BLaER1 (cell line): ENCODE data around the gene SMYD4.

Experiments used
- H3K27ac ChIP-seq: shearing (Covaris generic); formaldehyde crosslinking; 2 replicates; pipeline ENCODE4 v1.8.1; 2022
- H3K27me3 ChIP-seq: shearing (Covaris generic); formaldehyde crosslinking; 2 replicates; pipeline ENCODE4 v1.8.1; 2022
- H3K36me3 ChIP-seq: shearing (Covaris generic); formaldehyde crosslinking; 2 replicates; pipeline ENCODE4 v1.8.1; 2022
- H3K4me1 ChIP-seq: shearing (Covaris generic); formaldehyde crosslinking; 2 replicates; pipeline ENCODE4 v1.8.1; 2022
- H3K4me2 ChIP-seq: shearing (Covaris generic); formaldehyde crosslinking; 2 replicates; pipeline ENCODE4 v1.8.1; 2022
- H3K4me3 ChIP-seq: shearing (Covaris generic); formaldehyde crosslinking; 2 replicates; pipeline ENCODE4 v1.8.1; 2022
- H3K9ac ChIP-seq: shearing (Covaris generic); formaldehyde crosslinking; 2 replicates; pipeline ENCODE4 v1.8.1; 2022
- H3K9me3 ChIP-seq: shearing (Covaris generic); formaldehyde crosslinking; 2 replicates; pipeline ENCODE4 v1.8.1; 2022
- H4K20me1 ChIP-seq: shearing (Covaris generic); formaldehyde crosslinking; 2 replicates; pipeline ENCODE4 v1.8.1; 2022
- Cebpa-rat ChIP-seq: shearing (Covaris generic); IDR thresholded peaks from 2 replicates; pipeline ENCODE4 v1.8.1; 2022

The SMYD4 gene

GRCh38 chr17:1829592-1830257 lies at the start of gene SMYD4, which contains the start of gene RPA1:
TSS of gene SMYD4 (minus strand) at chr17:1829902. CDS start at chr17:1827994, 1,908 bp downstream.
TSS of gene RPA1 (plus strand) at chr17:1830005. CDS start at chr17:1830094, 89 bp downstream.
- no peak for TF ChIP-seq Cebpa-rat
- H3K36me3 ChIP-seq: peaks cover 61% of the 10 kb centered on the region
- H3K4me1 ChIP-seq: peaks cover 39% of the 10 kb centered on the region
- H4K20me1 ChIP-seq: peaks cover 34% of the 10 kb centered on the region
- H3K4me3 ChIP-seq: peak within 1 kb of the TSS; percentile 81
- H3K27me3 ChIP-seq: no peaks in the 10 kb centered on the region
- peak within 1 kb of the TSS; percentile 97 for H3K4me2 ChIP-seq
- H3K9me3 ChIP-seq: no peaks in the 10 kb centered on the region
- peak within 1 kb of the TSS; percentile 75 for H3K27ac ChIP-seq
- peak within 1 kb of the TSS; percentile 85 for H3K9ac ChIP-seq

GRCh38 chr17:1878419-1879121 lies 48.9 kb upstream of the SMYD4 start:
- H3K9ac ChIP-seq: no peak overlapping the region
- H3K36me3 ChIP-seq: peaks cover 99% of the 10 kb centered on the region
- no peak overlapping the region for H3K4me2 ChIP-seq
- H4K20me1 ChIP-seq: peaks cover 6% of the 10 kb centered on the region; the same call in 1 of the 2 replicates
- H3K4me3 ChIP-seq: no peak overlapping the region
- no peak overlapping the region for H3K27ac ChIP-seq
- TF ChIP-seq Cebpa-rat: no peak
- H3K4me1 ChIP-seq: no peaks in the 10 kb centered on the region
- H3K9me3 ChIP-seq: no peaks in the 10 kb centered on the region
- no peaks in the 10 kb centered on the region for H3K27me3 ChIP-seq

- Histone ChIP-seq H3K36me3 (peaks cover 97% of the 10 kb centered on the region), H3K4me3 (no peak overlapping the region)
- no peak for TF ChIP-seq Cebpa-rat
Measured at GRCh38 chr17:1875597-1875996, 45.9 kb upstream of the SMYD4 start.

GRCh38 chr17:1873418-1873817 lies 43.7 kb upstream of the SMYD4 start:
- H3K36me3 ChIP-seq: peaks cover 96% of the 10 kb centered on the region
- TF ChIP-seq Cebpa-rat: no peak
- peaks cover 8% of the 10 kb centered on the region; the same call in 1 of the 2 replicates for H3K4me1 ChIP-seq

More at GRCh38 chr17:1875597-1875996, 45.9 kb upstream of the SMYD4 start:
- Histone ChIP-seq H3K4me1 (peaks cover 8% of the 10 kb centered on the region; the same call in 1 of the 2 replicates), H3K9me3 (no peaks in the 10 kb centered on the region), H4K20me1 (peaks cover 6% of the 10 kb centered on the region; the same call in 1 of the 2 replicates), H3K27me3 (no peaks in the 10 kb centered on the region), H3K27ac (no peak overlapping the region), H3K9ac (no peak overlapping the region), H3K4me2 (no peak overlapping the region)

GRCh38 chr17:1872976-1873375 lies 43.3 kb upstream of the SMYD4 start:
- H3K9ac ChIP-seq: no peak overlapping the region
- H3K4me3 ChIP-seq: no peak overlapping the region
- H3K9me3 ChIP-seq: no peaks in the 10 kb centered on the region
- H3K4me1 ChIP-seq: peaks cover 8% of the 10 kb centered on the region; the same call in 1 of the 2 replicates
- no peaks in the 10 kb centered on the region for H3K27me3 ChIP-seq
- no peak for TF ChIP-seq Cebpa-rat
- H4K20me1 ChIP-seq: no peaks in the 10 kb centered on the region
- H3K27ac ChIP-seq: no peak overlapping the region
- H3K36me3 ChIP-seq: peaks cover 96% of the 10 kb centered on the region
- H3K4me2 ChIP-seq: no peak overlapping the region

More at GRCh38 chr17:1873418-1873817, 43.7 kb upstream of the SMYD4 start:
- H3K4me2 ChIP-seq: no peak overlapping the region
- H3K4me3 ChIP-seq: no peak overlapping the region
- H3K27ac ChIP-seq: no peak overlapping the region
- H3K9me3 ChIP-seq: no peaks in the 10 kb centered on the region
- no peak overlapping the region for H3K9ac ChIP-seq
- no peaks in the 10 kb centered on the region for H4K20me1 ChIP-seq
- H3K27me3 ChIP-seq: no peaks in the 10 kb centered on the region

GRCh38 chr17:1872254-1872653 lies 42.6 kb upstream of the SMYD4 start:
- Histone ChIP-seq H3K9ac (no peak overlapping the region), H4K20me1 (no peaks in the 10 kb centered on the region), H3K4me1 (peaks cover 8% of the 10 kb centered on the region; the same call in 1 of the 2 replicates), H3K4me3 (no peak overlapping the region), H3K4me2 (no peak overlapping the region), H3K36me3 (peaks cover 96% of the 10 kb centered on the region), H3K27me3 (no peaks in the 10 kb centered on the region), H3K27ac (no peak overlapping the region), H3K9me3 (no peaks in the 10 kb centered on the region)
- no peak for TF ChIP-seq Cebpa-rat

GRCh38 chr17:1871756-1872155 lies 42.1 kb upstream of the SMYD4 start:
- peaks cover 96% of the 10 kb centered on the region for H3K36me3 ChIP-seq
- TF ChIP-seq Cebpa-rat: no peak

GRCh38 chr17:1870592-1870991 lies 40.9 kb upstream of the SMYD4 start:
- TF ChIP-seq Cebpa-rat: no peak
- no peak overlapping the region for H3K9ac ChIP-seq
- H4K20me1 ChIP-seq: no peaks in the 10 kb centered on the region
- H3K4me2 ChIP-seq: no peak overlapping the region
- peaks cover 95% of the 10 kb centered on the region for H3K36me3 ChIP-seq
- H3K4me1 ChIP-seq: peaks cover 8% of the 10 kb centered on the region; the same call in 1 of the 2 replicates
- no peak overlapping the region for H3K27ac ChIP-seq
- no peak overlapping the region for H3K4me3 ChIP-seq
- H3K27me3 ChIP-seq: no peaks in the 10 kb centered on the region
- no peaks in the 10 kb centered on the region for H3K9me3 ChIP-seq

More at GRCh38 chr17:1871756-1872155, 42.1 kb upstream of the SMYD4 start:
- Histone ChIP-seq H3K4me3 (no peak overlapping the region), H3K4me2 (no peak overlapping the region), H3K27ac (no peak overlapping the region), H3K4me1 (peaks cover 8% of the 10 kb centered on the region; the same call in 1 of the 2 replicates), H3K9me3 (no peaks in the 10 kb centered on the region), H4K20me1 (no peaks in the 10 kb centered on the region), H3K9ac (no peak overlapping the region), H3K27me3 (no peaks in the 10 kb centered on the region)

- Histone ChIP-seq H3K4me1 (peaks cover 8% of the 10 kb centered on the region; the same call in 1 of the 2 replicates), H3K27ac (no peak overlapping the region), H3K36me3 (peaks cover 82% of the 10 kb centered on the region), H3K4me2 (no peak overlapping the region), H3K4me3 (no peak overlapping the region), H3K9me3 (no peaks in the 10 kb centered on the region), H4K20me1 (no peaks in the 10 kb centered on the region), H3K27me3 (no peaks in the 10 kb centered on the region), H3K9ac (0 out of 2 replicates have a peak overlapping the region, but pooled peaks have one; percentile 19)
- no peak for TF ChIP-seq Cebpa-rat
Measured at GRCh38 chr17:1868090-1868489, 38.4 kb upstream of the SMYD4 start.

GRCh38 chr17:1867307-1867706 lies 37.6 kb upstream of the SMYD4 start:
- TF ChIP-seq Cebpa-rat: no peak
- Histone ChIP-seq H3K4me1 (peaks cover 8% of the 10 kb centered on the region; the same call in 1 of the 2 replicates), H3K4me2 (no peak overlapping the region), H3K36me3 (peaks cover 81% of the 10 kb centered on the region), H4K20me1 (no peaks in the 10 kb centered on the region), H3K4me3 (no peak overlapping the region), H3K27me3 (no peaks in the 10 kb centered on the region), H3K27ac (no peak overlapping the region), H3K9me3 (no peaks in the 10 kb centered on the region), H3K9ac (0 out of 2 replicates have a peak overlapping the region, but pooled peaks have one; percentile 19)
